Keratinocyte (primary cell): ENCODE data around the gene IL17C.
"Not testable (repeated sequence)": the region's sequence is repeated elsewhere in the genome, so short reads cannot be mapped to it uniquely, and the experiment has no call there.

Experiments
- EZH2 ChIP-seq: IDR thresholded peaks from one replicate; pipeline ENCODE4 v1.6.1; 2012; ENCODE audit warnings: inconsistent platforms, mild to moderate bottlenecking, low read length, moderate library complexity
- TF ChIP-seq, protein P1 (sequence below), 3 experiments: IDR thresholded peaks in 1 of 3; conservative IDR thresholded peaks in 1 of 3; optimal IDR thresholded peaks in 1 of 3; 2 replicates in 2 of 3; 3 replicates in 1 of 3; pipeline versions ENCODE3 to v1.5.1; 2011; ENCODE audit warnings: low read length in 3 of 3, mild to moderate bottlenecking in 3 of 3, moderate library complexity in 2 of 3, control low read depth in 1 of 3, inconsistent platforms in 1 of 3; ENCODE audit not compliant: insufficient read depth in 2 of 3; ENCODE audit errors: extremely low read depth in 1 of 3

- TF ChIP-seq, protein P1, sequence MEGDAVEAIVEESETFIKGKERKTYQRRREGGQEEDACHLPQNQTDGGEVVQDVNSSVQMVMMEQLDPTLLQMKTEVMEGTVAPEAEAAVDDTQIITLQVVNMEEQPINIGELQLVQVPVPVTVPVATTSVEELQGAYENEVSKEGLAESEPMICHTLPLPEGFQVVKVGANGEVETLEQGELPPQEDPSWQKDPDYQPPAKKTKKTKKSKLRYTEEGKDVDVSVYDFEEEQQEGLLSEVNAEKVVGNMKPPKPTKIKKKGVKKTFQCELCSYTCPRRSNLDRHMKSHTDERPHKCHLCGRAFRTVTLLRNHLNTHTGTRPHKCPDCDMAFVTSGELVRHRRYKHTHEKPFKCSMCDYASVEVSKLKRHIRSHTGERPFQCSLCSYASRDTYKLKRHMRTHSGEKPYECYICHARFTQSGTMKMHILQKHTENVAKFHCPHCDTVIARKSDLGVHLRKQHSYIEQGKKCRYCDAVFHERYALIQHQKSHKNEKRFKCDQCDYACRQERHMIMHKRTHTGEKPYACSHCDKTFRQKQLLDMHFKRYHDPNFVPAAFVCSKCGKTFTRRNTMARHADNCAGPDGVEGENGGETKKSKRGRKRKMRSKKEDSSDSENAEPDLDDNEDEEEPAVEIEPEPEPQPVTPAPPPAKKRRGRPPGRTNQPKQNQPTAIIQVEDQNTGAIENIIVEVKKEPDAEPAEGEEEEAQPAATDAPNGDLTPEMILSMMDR (optimal IDR thresholded peaks at IDR 0.05 in 1 of 3, IDR thresholded peaks at IDR 0.05 in 1 of 3, conservative IDR thresholded peaks at IDR 0.05 in 1 of 3; ENCODE audit: extremely low read depth in 1 of 3, insufficient read depth in 2 of 3, low read length in 3 of 3) = not testable (repeated sequence)
- not testable (repeated sequence) for TF ChIP-seq EZH2
Observed at GRCh38 chr16:88609426-88609825, 28.9 kb upstream of the IL17C start.
